Activated T-helper 2 cell treated with anti-CD3 and anti-CD28 coated beads, Interferon-gamma antibody, Interleukin-2, Interleukin-4, amounts not matched to agents 10 μg/mL and 5 μg/mL and 100 μg/mL, durations not matched to agents 14 hours and 24 hours and 36 hours (primary cell): ENCODE data around the gene STARD3. TPM values are rescaled to one million over a fixed set of nuclear protein-coding genes. Genes with fewer than 3 reads are reported as not detected.
A peak's percentile ranks its signal among the peaks of the same experiment; 100 is the strongest.

Experiments used
- DNase-seq: peaks from one replicate; pipeline ENCODE4 v3.0.0; 2021; ENCODE audit warnings: low spot score
- H3K27ac Mint-ChIP-seq: one replicate; pipeline ENCODE4 v1.8.0; 2021; ENCODE audit warnings: mixed read lengths
- H3K27me3 Mint-ChIP-seq: one replicate; pipeline ENCODE4 v1.8.0; 2021; ENCODE audit warnings: low read depth, mixed read lengths
- H3K36me3 Mint-ChIP-seq: one replicate; pipeline ENCODE4 v1.8.0; 2021; ENCODE audit warnings: low read depth, mixed read lengths
- H3K4me1 Mint-ChIP-seq: one replicate; pipeline ENCODE4 v1.8.0; 2021; ENCODE audit warnings: low read depth, mixed read lengths
- H3K4me3 Mint-ChIP-seq: one replicate; pipeline ENCODE4 v1.8.0; 2021; ENCODE audit warnings: low read depth, mild to moderate bottlenecking, moderate library complexity, mixed read lengths
- H3K9me3 Mint-ChIP-seq: one replicate; pipeline ENCODE4 v1.8.0; 2021; ENCODE audit warnings: mixed read lengths
- intact Hi-C: fragments of 100-400 bp; cut with micrococcal nuclease; formaldehyde crosslinking; loops from one replicate; pipeline ENCODE4 v1.15.1; 2023
- total RNA-seq: library from RNA; stranded (reverse); gene quantifications from 2 replicates; pipeline ENCODE4 v1.2.3, GENCODE V29; 2022

Gene STARD3
- total RNA-seq, 1 donor from 2014 or later = 54.4 TPM

- Mint-ChIP-seq H3K36me3 (no peaks in the 10 kb centered on the region), H3K4me1 (peaks cover 19% of the 10 kb centered on the region), H3K27ac (no peak overlapping the region), H3K9me3 (no peaks in the 10 kb centered on the region), H3K4me3 (no peak overlapping the region), H3K27me3 (peaks cover 14% of the 10 kb centered on the region)
- intact Hi-C loops = no loop called here
- no peak for DNase-seq
Measured at GRCh38 chr17:39671651-39672521, 34.9 kb downstream of the STARD3 start.

- intact Hi-C loops = no loop called here
Measured at GRCh38 chr17:39672522-39673334, 35.8 kb downstream of the STARD3 start.

GRCh38 chr17:39673335-39674081 lies 36.6 kb downstream of the STARD3 start:
- Mint-ChIP-seq H3K36me3 (peaks cover 10% of the 10 kb centered on the region), H3K4me1 (peaks cover 30% of the 10 kb centered on the region), H3K27me3 (peaks cover 11% of the 10 kb centered on the region), H3K4me3 (no peak overlapping the region), H3K9me3 (no peaks in the 10 kb centered on the region), H3K27ac (no peak overlapping the region)
- no peak for DNase-seq
- intact Hi-C loops = no loop called here

More at GRCh38 chr17:39672522-39673334, 35.8 kb downstream of the STARD3 start:
- Mint-ChIP-seq H3K9me3 (no peaks in the 10 kb centered on the region), H3K4me1 (peaks cover 26% of the 10 kb centered on the region), H3K27ac (no peak overlapping the region), H3K4me3 (no peak overlapping the region), H3K36me3 (peaks cover 6% of the 10 kb centered on the region), H3K27me3 (peaks cover 12% of the 10 kb centered on the region)
- DNase-seq = no peak

GRCh38 chr17:39674179-39674578 lies 37.2 kb downstream of the STARD3 start:
- intact Hi-C loops = no loop called here
- Mint-ChIP-seq H3K4me1 (peaks cover 29% of the 10 kb centered on the region), H3K9me3 (no peaks in the 10 kb centered on the region), H3K36me3 (peaks cover 14% of the 10 kb centered on the region), H3K4me3 (no peak overlapping the region), H3K27ac (no peak overlapping the region), H3K27me3 (peaks cover 8% of the 10 kb centered on the region)
- no peak for DNase-seq

GRCh38 chr17:39674702-39675389 lies 37.9 kb downstream of the STARD3 start:
- Mint-ChIP-seq H3K36me3 (peaks cover 14% of the 10 kb centered on the region), H3K4me3 (no peak overlapping the region), H3K9me3 (no peaks in the 10 kb centered on the region), H3K27ac (no peak overlapping the region), H3K4me1 (peaks cover 36% of the 10 kb centered on the region), H3K27me3 (peaks cover 4% of the 10 kb centered on the region)
- no peak for DNase-seq
- intact Hi-C loops = no loop called here

- no peak overlapping the region for H3K4me3 Mint-ChIP-seq
- H3K36me3 Mint-ChIP-seq = peaks cover 16% of the 10 kb centered on the region
- H3K27ac Mint-ChIP-seq = peak overlapping the region; percentile 59
- intact Hi-C loops = no loop called here
- peaks cover under 1% of the 10 kb centered on the region for H3K27me3 Mint-ChIP-seq
- no peak for DNase-seq
- no peaks in the 10 kb centered on the region for H3K9me3 Mint-ChIP-seq
- peaks cover 41% of the 10 kb centered on the region for H3K4me1 Mint-ChIP-seq
Measured at GRCh38 chr17:39675390-39676082, 38.6 kb downstream of the STARD3 start.

- Mint-ChIP-seq H3K4me3 (no peak overlapping the region), H3K4me1 (peaks cover 47% of the 10 kb centered on the region), H3K27ac (peak overlapping the region; percentile 59), H3K27me3 (no peaks in the 10 kb centered on the region), H3K9me3 (no peaks in the 10 kb centered on the region), H3K36me3 (peaks cover 20% of the 10 kb centered on the region)
- intact Hi-C loops = no loop called here
- DNase-seq = peak; percentile 56
Measured at GRCh38 chr17:39676198-39676819, 39.4 kb downstream of the STARD3 start.

- H3K36me3 Mint-ChIP-seq = peaks cover 20% of the 10 kb centered on the region
- no peak overlapping the region for H3K4me3 Mint-ChIP-seq
- H3K4me1 Mint-ChIP-seq = peaks cover 45% of the 10 kb centered on the region
- H3K27me3 Mint-ChIP-seq = no peaks in the 10 kb centered on the region
- no peak overlapping the region for H3K27ac Mint-ChIP-seq
- no peak for DNase-seq
- H3K9me3 Mint-ChIP-seq = no peaks in the 10 kb centered on the region
- intact Hi-C loops = no loop called here
Measured at GRCh38 chr17:39677072-39677471, 40.1 kb downstream of the STARD3 start.

GRCh38 chr17:39677542-39678339 lies 40.8 kb downstream of the STARD3 start:
- no peaks in the 10 kb centered on the region for H3K9me3 Mint-ChIP-seq
- no peaks in the 10 kb centered on the region for H3K27me3 Mint-ChIP-seq
- H3K4me3 Mint-ChIP-seq = no peak overlapping the region
- H3K36me3 Mint-ChIP-seq = peaks cover 20% of the 10 kb centered on the region
- H3K4me1 Mint-ChIP-seq = peaks cover 46% of the 10 kb centered on the region
- intact Hi-C loops = no loop called here
- no peak for DNase-seq
- H3K27ac Mint-ChIP-seq = no peak overlapping the region

GRCh38 chr17:39678340-39679116 lies 41.6 kb downstream of the STARD3 start:
- no peak overlapping the region for H3K4me3 Mint-ChIP-seq
- H3K36me3 Mint-ChIP-seq = peaks cover 26% of the 10 kb centered on the region
- no peaks in the 10 kb centered on the region for H3K27me3 Mint-ChIP-seq
- peak overlapping the region; percentile 85 for H3K27ac Mint-ChIP-seq
- DNase-seq = no peak
- no peaks in the 10 kb centered on the region for H3K9me3 Mint-ChIP-seq
- H3K4me1 Mint-ChIP-seq = peaks cover 46% of the 10 kb centered on the region
- intact Hi-C loops = no loop called here
